Esophagus squamous epithelium (tissue), 4 donors: ENCODE data around the gene COMTD1.

Experiments used
- CTCF ChIP-seq, 6 experiments: fragments of 450-650 bp in 4 of 6; fragments of 200-600 bp in 2 of 6; sonication (generic) in 2 of 6; IDR thresholded peaks; one replicate each; pipeline ENCODE4 v1.5.1; 2016 to 2019; ENCODE audit warnings: antibody characterized with exemption in 6 of 6, mild to moderate bottlenecking in 4 of 6, moderate library complexity in 4 of 6
- POLR2A ChIP-seq, 4 donors: fragments of 450-650 bp; IDR thresholded peaks; one replicate each; pipeline ENCODE4 v1.6.1; 2017; ENCODE audit warnings: antibody characterized with exemption in 4 of 4, mild to moderate bottlenecking in 4 of 4, moderate library complexity in 3 of 4

- no peak for TF ChIP-seq CTCF (IDR thresholded peaks at IDR 0.05)
- TF ChIP-seq POLR2A (IDR thresholded peaks at IDR 0.05), result no peak
These were observed 19.0 kb upstream of the COMTD1 start for GRCh38 chr10:75254739-75255138.
